GM19463 (cell line): ENCODE results near the gene TAMALIN.
"Not testable (repeated sequence)": the region's sequence is repeated elsewhere in the genome, so short reads cannot be mapped to it uniquely, and the experiment has no call there.

Source experiments
- ATAC-seq: cut with Tn5 transposase; IDR thresholded peaks from one replicate; pipeline ENCODE4 v1.9.1; 2021; ENCODE audit warnings: mild to moderate bottlenecking, moderate library complexity; ENCODE audit not compliant: unreplicated experiment

Gene TAMALIN

DNA sequence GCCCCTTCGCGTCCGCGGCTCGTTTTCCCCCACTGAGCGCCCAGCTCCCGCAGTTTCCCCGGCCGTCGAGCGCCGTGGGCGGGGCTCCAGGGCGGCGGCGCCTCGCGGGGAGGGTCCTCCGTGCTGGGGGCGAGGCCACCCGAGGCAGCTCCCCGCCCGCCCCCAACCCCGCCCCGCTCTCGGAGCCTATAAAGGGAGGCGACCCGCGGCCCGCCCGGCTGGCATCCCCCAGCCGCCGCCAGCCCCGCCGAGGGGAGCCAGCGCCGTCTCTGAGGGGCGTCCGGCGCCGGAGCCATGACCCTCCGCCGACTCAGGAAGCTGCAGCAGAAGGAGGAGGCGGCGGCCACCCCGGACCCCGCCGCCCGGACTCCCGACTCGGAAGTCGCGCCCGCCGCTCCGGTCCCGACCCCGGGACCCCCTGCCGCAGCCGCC, at the start of gene TAMALIN:
Gene TAMALIN, plus strand, starts transcription at position 221 of the 432 bp plus-strand sequence. Its CDS starts 74 bp downstream, at position 295.
- no peak for ATAC-seq

DNA sequence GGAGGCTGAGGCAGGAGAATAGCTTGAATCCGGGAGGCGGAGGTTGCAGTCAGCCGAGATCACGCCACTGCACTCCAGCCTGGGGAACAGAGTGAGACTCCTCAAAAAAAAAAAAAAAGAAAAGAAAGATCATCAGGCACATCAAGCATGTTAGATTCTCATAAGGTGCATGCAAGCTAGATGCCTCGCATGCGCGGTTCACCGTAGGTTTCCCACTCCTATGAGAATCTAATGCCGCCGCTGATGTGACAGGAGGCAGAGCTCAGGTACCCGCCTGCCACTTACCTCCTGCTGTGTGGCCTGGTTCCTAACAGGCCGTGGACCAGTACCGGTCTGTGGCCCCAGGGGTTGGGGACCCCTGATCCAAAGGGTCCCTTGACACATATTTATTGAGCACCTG, 48.2 kb upstream of the TAMALIN start:
- ATAC-seq: no peak

DNA sequence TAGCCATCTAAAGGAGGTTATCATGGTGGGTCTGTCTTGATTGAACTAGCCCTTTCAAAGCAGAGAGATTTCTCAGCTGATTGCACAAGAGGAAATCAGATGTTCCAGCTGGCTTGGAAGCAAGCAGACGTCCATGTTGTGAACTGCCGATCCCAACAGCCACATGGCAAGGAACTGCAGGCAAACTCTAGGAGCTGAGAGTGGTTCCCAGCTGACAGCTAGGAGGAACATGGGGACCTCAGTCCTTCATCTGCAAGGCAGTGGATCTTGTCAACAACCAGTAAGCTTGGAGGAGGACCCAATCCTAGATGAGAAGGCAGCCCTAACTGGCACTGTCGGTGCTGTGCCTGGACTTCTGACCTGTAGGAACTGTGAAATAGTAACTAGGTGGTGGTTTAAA, 47.5 kb upstream of the TAMALIN start:
- ATAC-seq: no peak

DNA sequence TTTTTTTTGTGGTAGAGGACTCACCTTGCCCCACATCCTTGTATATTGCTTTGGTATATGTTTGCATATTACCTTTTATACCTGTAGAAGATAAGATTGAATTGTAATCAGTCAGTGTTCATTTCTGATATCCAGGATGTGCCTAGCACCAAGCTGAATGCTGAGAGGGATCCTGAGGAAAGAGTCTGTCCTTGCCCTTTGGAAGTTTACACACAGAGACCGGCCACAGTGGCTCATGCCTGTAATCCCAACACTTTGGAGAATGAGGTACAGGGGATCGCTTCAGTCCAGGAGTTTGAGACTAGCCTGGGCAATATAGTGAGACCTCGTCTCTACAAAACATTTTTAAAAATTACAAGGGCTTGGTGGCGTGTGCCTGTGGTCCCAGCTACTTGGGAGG, 46.8 kb upstream of the TAMALIN start:
- no peak for ATAC-seq

DNA sequence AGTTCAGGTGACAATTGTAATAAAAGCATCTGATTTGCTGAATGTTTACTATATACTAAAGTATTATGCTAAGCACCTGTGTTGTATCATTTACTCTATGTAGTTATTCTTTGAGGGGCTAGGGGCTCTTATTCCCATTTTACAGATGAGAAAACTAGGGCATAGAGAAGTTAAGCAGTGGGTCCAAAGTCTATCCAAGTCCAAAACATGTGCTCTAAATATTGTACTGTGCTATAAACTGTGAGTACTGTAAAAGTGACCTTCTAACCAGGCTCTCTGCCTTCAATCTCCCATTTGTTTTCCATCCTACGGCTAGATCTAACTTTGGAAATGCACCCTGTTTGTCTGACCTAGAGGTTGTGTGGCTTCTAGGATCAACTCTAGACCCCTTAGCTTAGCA, 46.3 kb upstream of the TAMALIN start:
- no peak for ATAC-seq

DNA sequence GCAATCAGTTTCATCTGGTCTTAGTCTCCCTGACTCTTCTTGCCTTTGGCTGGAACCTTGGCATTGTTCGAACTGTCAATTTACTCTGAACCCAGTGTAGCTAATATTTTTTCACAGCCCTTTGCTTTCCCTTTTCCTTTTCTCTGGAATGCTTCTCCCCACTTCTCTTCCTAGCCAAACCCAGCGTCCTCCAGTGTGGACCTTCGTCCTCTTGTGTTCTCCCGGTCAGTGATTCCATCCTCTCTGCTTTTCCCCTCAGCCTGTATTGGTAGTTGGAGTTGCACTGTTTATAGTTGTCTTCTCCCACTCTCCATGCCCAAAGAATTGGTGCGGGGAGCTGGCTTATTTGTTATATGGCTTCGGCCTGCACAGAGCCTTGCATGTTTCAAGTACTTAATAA, 45.9 kb upstream of the TAMALIN start:
- ATAC-seq: no peak

DNA sequence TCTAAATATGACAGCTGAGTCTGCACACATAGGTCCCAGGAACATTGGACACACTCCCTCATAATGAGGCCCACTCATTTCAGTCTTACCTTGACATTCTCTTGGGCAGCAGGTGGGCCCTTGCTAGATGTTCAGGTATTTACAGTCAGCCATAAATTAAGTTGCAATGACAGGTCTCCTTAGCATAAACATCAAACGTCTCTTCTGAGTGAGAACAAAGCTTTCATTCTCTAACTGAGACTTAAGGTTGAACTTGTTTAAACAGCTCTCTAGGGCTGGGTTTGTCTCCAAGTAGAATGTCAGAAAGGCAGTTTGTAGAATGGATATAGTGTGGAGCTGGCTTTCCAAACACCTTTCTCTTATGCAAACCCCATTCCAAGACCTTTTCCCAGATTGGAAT, 44.9 kb upstream of the TAMALIN start:
- no peak for ATAC-seq

DNA sequence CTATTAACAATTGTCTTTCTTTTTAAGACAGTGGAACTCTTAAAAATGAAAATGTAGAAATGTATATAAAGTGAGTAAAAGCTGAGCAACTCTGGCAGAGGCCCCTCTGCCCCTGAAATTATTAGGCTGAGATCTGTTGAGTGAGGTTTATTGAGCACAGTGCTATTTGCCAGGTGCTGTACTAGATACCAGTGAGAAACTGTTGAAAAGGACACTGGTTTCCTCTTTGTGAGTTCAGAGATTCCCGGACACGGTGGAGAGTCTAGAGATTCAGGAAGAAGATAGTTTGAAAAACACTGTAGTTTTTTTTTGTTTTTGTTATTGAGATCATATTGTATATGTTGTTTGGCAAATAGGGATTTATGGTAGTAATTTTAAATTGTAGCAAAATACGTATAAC, 44.0 kb upstream of the TAMALIN start:
- no peak for ATAC-seq

DNA sequence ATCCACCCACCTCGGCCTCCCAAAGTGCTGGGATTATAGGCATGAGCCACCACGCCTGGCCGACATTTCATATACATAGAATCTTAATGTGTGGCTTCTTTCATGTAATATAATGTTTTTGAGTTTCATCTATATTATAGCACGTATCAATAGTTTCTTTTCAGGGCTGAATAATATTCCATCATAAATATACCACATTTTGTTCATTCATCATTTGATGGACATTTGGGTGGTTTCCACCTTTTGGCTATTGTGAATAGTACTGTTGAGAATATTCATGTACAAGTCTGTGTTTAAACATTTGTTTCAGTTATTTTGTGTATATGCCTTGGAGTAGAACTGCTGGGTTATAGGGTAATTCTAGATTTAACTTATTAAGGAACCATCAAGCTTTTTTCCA, 43.3 kb upstream of the TAMALIN start:
- no peak for ATAC-seq

DNA sequence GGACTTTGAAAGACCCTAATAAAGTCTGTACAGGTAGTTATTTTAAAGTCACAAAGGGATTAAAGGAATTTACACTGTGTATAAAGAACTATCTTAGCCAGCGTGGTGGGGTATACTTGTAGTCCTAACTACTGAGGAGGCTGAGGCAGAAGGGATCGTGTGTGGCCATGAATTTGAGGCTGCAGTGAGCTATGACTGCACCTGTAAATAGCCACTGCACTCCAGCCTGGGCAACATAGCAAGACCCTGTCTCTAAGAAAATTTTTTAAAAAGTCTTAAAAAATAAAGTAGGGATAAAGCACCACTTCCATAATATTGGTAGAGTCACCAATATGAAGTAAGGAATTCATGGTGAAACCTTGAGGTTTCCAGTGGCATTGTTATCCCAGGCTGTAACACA, 37.1 kb upstream of the TAMALIN start:
- no peak for ATAC-seq

DNA sequence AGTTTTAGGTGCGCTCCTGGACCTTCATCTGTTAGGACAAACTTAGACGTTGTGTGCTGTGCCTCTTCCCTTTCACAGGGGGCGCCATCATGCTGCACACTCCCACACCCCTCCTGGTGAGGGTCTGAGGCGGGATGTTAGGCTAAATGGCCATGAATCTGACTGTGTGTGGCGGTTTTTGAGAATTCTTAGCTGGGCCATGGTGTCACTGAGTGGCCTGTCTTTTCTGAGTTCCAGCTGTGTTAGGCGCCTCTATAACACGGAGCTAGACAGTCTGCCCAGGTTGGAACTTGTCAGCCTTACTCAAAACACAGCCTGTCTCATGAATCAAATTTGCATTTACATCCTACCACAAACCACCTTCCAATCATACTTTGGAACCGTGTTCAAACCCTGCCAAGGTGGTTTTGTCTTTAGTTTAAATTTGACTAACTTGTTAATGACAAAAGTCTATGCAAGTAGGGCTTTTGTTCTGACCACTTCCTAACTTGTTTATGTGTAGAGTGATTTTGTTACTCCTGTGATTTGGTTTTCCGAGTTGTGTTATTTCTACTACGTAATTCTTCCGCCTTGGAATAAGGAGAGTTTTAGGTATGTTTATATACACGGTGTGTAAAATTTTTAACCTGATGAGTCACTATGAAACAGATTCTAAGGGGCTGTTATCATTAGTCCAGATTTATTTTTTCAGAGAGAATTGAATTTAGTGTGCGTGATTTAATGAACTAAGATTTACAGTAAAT, 35.7 kb upstream of the TAMALIN start:
- ATAC-seq: peak; percentile 88

DNA sequence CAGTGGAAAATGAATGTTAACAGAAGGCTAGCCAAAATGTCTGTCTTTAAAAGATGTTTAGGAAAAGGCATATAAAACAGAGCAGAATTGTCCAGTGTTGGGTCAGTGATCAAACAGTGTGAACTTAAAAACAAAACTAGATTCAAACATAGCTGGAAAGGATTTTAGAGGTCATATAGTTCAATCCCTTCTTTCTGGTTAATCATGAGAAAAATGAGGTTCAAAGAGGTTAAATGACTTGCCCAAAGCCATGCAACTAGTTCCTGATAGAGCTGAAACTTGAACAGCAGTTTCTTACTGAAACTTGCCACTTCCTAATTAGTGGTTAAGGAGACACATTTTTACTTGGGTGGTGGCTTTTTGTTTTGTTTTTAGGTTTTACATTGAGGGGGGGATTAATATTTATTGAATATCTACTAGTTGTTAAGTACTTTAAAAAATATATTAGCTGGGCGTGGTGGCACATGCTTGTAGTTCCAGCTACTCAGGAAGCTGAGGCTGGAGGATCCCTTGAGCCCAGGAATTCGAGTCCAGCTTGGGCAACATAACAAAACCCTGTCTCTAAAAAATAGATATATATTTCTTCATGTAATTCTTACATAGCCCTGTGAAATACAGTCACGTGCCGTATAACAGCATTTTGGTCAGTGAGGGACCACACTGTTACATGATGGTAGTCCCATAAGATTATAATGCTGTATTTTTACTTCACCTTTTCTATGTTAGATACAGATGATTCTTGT, 34.9 kb upstream of the TAMALIN start:
- ATAC-seq: peak; percentile 38

DNA sequence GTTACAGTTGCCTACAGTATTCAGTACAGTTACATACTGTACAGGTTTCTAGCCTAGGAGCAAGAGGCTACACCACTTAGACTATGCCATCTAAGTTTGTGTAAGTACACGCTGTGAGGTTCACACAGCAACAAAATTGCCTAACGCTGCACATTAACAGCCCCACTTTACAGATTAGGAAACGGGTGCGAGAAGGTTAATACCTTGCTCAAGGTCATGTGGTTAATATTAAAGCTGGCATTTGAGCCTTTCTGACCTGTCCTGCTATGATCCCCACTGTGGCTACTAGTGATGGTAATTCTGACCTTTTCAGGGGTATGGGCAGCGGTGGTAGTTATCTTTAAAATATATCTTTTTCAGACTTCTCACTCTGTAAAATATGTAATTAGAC, 34.3 kb upstream of the TAMALIN start:
- ATAC-seq: no peak

DNA sequence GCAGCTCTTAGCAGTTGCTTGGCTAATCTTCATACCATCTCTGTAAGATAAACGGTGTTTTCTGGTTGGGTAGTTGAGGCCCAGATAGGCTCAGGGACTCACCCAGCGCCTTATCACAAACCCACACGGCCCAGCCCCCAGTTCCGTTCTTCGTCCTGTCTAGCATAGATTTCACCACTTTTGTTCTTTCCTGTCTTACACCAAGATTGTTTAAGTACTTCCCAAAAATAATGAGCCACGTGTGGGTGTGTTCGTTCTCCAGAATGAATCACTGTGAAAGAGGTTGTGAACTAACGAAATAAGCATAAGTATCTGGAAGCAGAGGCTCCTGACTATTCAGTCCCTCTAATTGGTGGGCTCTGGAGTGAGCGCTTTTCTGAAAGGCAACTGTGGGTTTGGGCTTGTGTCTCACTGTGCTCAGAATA, 33.9 kb upstream of the TAMALIN start:
- ATAC-seq: no peak

DNA sequence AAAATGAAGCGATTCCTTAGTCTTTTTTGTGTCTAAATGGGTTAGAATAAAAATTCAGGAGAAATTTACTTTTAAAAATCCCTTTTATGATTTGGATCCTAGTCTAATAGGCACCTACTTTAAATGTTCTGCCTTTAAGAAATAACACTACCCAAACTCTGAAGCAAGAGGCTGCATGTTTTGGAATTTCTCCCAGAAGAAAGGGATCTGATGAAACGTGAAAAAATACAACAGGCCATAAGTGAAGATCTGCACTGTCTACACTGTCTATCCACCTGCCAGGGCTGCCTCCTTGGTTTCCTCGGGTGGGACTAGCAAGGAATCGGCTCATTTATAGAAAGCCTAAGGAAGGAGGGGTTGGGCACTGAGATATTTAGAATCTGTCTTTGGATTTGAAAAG, 33.2 kb upstream of the TAMALIN start:
- ATAC-seq: no peak

DNA sequence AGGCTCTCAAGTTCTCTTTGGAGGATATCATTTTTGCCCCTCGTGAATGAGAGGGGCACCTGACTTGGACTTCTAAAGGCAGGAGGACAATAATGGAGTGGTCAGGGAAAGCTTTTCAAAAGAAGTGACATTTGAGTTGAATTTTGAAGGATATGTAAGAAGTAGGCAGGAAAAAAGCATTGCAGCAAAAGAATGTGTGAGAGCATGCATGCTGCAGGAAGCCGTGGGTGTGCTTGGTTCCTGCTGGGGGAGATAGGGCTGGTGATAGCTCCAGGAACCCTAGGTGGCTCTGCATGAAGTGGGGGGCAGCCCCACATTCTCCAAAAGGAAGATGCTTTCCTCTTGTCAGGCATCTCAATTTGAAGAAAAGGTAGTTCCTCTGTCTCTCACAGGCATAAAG, 32.1 kb upstream of the TAMALIN start:
- ATAC-seq: no peak

DNA sequence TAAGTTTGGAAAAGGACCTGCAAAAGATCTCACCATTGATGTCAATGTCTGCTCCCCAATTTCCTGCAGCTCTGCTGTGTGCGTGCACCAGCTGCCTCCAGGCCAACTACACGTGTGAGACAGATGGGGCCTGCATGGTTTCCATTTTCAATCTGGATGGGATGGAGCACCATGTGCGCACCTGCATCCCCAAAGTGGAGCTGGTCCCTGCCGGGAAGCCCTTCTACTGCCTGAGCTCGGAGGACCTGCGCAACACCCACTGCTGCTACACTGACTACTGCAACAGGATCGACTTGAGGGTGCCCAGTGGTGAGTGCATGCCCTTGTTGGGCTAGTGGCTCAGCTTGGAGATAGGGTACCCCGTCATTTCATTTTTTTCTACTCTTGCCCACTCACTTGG, 31.6 kb upstream of the TAMALIN start:
- ATAC-seq: no peak

DNA sequence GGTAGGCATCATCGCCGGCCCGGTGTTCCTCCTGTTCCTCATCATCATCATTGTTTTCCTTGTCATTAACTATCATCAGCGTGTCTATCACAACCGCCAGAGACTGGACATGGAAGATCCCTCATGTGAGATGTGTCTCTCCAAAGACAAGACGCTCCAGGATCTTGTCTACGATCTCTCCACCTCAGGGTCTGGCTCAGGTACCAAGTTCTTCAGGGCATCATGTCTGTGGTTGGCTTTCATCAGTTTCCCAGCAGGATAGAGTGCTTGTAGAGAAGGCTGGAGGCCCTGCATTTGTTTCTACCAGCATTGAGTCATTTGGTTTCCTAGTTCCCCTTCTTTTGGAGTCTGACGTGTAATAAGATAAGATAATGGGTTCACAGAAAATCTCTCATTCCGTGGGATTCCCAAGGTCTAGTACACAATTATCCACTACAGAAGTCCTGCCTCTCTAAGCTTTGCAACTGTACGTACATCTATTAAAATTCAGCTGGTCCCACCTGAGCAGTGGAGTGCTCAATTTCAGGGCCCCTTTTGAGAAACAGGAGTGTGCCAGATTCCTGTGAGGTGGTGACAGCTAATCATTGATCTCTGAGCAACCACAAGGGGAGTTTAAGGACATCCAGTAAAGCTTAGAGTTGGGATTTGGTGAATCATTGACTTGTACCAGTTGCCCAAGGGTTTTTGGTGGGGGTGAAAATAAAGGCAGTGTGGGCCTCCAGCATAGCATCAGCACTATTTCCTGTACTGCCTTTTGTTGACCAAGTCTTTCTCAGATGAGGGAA, 30.2 kb upstream of the TAMALIN start:
- no peak for ATAC-seq

DNA sequence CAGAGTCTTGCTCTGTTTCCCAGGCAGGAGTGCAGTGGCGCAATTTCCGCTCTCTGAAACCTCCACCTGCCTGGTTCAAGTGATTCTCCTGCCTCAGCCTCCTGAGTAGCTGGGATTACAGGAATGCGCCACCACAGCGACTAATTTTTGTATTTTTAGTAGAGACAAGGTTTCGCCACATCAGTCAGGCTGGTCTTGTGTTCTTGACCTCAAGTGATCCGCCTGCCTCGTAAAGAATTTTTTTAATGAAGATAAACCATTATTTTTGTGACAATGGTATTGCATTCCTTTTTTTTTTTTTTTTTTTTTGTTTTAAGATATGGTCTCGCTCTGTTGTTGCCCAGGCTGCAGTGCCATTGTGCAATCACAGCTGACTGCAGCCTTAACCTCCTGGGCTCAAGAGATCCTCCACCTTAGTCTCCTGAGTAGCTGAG, 29.4 kb upstream of the TAMALIN start:
- ATAC-seq: no peak

DNA sequence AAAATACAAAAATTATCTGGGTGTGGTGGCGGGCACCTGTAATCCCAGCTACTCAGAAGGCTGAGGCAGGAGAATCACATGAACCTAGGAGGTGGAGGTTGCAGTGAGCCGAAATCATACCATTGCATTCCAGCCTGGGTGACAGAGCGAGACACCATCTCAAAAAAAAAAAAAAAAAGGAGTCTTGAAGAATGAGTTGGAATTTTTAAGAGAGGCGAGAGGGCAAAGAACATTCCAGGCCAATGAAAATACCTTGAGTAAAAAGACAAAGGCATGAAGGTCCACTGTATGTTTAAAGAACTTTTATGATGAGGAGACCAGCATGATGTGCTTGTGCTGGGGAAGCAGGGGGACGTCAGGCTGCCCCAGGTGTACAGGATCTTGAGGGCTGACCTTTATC, 27.4 kb upstream of the TAMALIN start:
- not testable (repeated sequence) for ATAC-seq

DNA sequence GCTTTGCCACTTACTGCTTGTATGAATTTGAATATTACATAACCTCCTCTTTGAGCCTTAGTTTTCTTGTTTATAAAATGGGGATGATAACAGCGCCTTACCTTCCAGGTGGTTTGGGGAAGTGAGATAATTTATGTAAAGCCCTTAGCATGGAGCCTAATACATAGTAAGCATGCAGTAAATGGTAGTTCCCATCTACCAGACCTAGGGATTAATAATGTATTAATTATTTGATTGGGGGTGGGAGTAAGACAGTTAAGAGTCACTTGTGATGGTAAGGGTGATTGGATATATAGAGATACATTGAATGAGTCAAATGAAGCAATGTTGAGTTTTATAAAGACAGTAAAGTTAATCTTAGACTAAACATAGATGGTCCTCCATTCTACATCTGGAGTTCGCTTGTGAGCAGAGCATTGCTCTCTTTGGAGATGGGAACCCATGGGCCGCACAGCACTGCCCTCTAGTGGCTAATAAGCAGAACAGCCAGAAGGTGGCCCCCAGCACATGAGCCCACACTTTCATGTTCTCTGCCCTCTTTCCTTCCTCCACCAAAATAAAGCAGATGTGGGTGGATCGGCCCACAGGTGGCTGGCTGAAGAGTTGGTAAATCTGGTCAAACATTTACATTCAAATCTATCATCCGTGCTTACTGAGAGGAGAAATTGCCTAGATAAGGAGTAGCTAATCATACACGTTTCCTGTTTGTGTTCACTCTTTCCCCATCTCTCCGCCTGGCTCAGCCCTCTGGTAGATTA, 26.5 kb upstream of the TAMALIN start:
- peak; percentile 71 for ATAC-seq
